CD14-positive monocyte (primary cell): ENCODE data around the gene TRIM62. TPM values are rescaled to one million over a fixed set of nuclear protein-coding genes. Genes with fewer than 3 reads are reported as not detected.

ENCODE experiments used
- DNase-seq, 3 donors: peaks; one replicate each; pipeline ENCODE4 v3.0.0-alpha.2; 2011 to 2022
- H2AFZ ChIP-seq: 2 replicates; pipeline ENCODE4 v1.6.0; 2012; ENCODE audit warnings: mild to moderate bottlenecking, low read depth, low read length, inconsistent platforms; ENCODE audit not compliant: insufficient read depth, poor library complexity, severe bottlenecking
- H3K27ac ChIP-seq, 2 donors: 1 replicate in 1 of 2; 2 replicates in 1 of 2; pipeline ENCODE4 v1.5.1; 2012 to 2013; ENCODE audit warnings: low read length in 2 of 2, control low read depth in 1 of 2, inconsistent platforms in 1 of 2, low read depth in 1 of 2, mild to moderate bottlenecking in 1 of 2
- H3K27me3 ChIP-seq, 2 donors: one replicate each; pipeline versions ENCODE4 v1.6.0 to v1.6.1; 2011 to 2013; ENCODE audit warnings: low read length in 2 of 2; ENCODE audit not compliant: control insufficient read depth in 2 of 2, insufficient read depth in 2 of 2
- H3K36me3 ChIP-seq, 2 donors: replicated peaks in 1 of 2; 1 replicate in 1 of 2; 2 replicates in 1 of 2; pipeline versions ENCODE4 v1.5.1 to v1.6.1; 2012 to 2013; ENCODE audit warnings: low read length in 2 of 2, control low read depth in 1 of 2, inconsistent platforms in 1 of 2, mild to moderate bottlenecking in 1 of 2; ENCODE audit not compliant: insufficient read depth in 2 of 2, control insufficient read depth in 1 of 2
- H3K4me1 ChIP-seq, 2 donors: 1 replicate in 1 of 2; 2 replicates in 1 of 2; pipeline versions ENCODE4 v1.5.1 to v1.6.1; 2012 to 2013; ENCODE audit warnings: low read length in 2 of 2, control low read depth in 1 of 2, inconsistent platforms in 1 of 2, mild to moderate bottlenecking in 1 of 2, moderate library complexity in 1 of 2; ENCODE audit not compliant: insufficient read depth in 2 of 2, control insufficient read depth in 1 of 2
- H3K4me2 ChIP-seq: replicated peaks from 2 replicates; pipeline ENCODE3; 2012; ENCODE audit warnings: low read length, moderate library complexity, mild to moderate bottlenecking; ENCODE audit not compliant: poor library complexity, severe bottlenecking; ENCODE audit errors: extremely low read depth
- H3K4me3 ChIP-seq, 3 experiments: fragments of 200-600 bp in 1 of 3; sonication (generic) in 1 of 3; replicated peaks in 1 of 3; 1 replicate in 2 of 3; 2 replicates in 1 of 3; pipeline ENCODE4 v1.5.1; 2011 to 2013; ENCODE audit warnings: low read length in 3 of 3, mild to moderate bottlenecking in 3 of 3, control low read depth in 2 of 3, low read depth in 2 of 3, inconsistent platforms in 1 of 3, moderate library complexity in 1 of 3
- H3K79me2 ChIP-seq: 2 replicates; pipeline ENCODE4 v1.6.0; 2012; ENCODE audit warnings: mild to moderate bottlenecking, control low read depth, inconsistent platforms, low read length, moderate library complexity; ENCODE audit not compliant: insufficient read depth
- H3K9ac ChIP-seq: 2 replicates; pipeline ENCODE4 v1.6.0; 2017; ENCODE audit warnings: low read length, mild to moderate bottlenecking; ENCODE audit not compliant: insufficient read depth, poor library complexity, severe bottlenecking
- H3K9me3 ChIP-seq, 2 donors: replicated peaks in 1 of 2; 1 replicate in 1 of 2; 2 replicates in 1 of 2; pipeline versions ENCODE4 v1.5.1 to v1.6.1; 2012 to 2013; ENCODE audit warnings: low read length in 2 of 2, control low read depth in 1 of 2; ENCODE audit not compliant: control insufficient read depth in 1 of 2, insufficient read depth in 1 of 2
- H4K20me1 ChIP-seq: 2 replicates; pipeline ENCODE4 v1.6.0; 2012; ENCODE audit warnings: mild to moderate bottlenecking, low read length, control low read depth, moderate library complexity; ENCODE audit not compliant: insufficient read depth
- H3K27ac Mint-ChIP-seq, 7 donors: one replicate each; pipeline ENCODE4 v1.8.0; 2020; ENCODE audit warnings: mild to moderate bottlenecking in 7 of 7, mixed read lengths in 7 of 7, moderate library complexity in 6 of 7, inconsistent platforms in 2 of 7
- H3K27me3 Mint-ChIP-seq, 3 donors: one replicate each; pipeline ENCODE4 v1.8.0; 2021 to 2022; ENCODE audit warnings: low read depth in 3 of 3, mild to moderate bottlenecking in 3 of 3, mixed read lengths in 3 of 3, moderate library complexity in 3 of 3, inconsistent platforms in 1 of 3
- H3K36me3 Mint-ChIP-seq, 2 donors: one replicate each; pipeline ENCODE4 v1.8.0; 2020; ENCODE audit warnings: mixed read lengths in 2 of 2, inconsistent platforms in 1 of 2, mild to moderate bottlenecking in 1 of 2
- H3K4me1 Mint-ChIP-seq: one replicate; pipeline ENCODE4 v1.8.0; 2020; ENCODE audit warnings: mild to moderate bottlenecking, mixed read lengths
- H3K4me3 Mint-ChIP-seq, 2 donors: one replicate each; pipeline ENCODE4 v1.8.0; 2020; ENCODE audit warnings: mild to moderate bottlenecking in 2 of 2, mixed read lengths in 2 of 2, moderate library complexity in 1 of 2
- H3K9me3 Mint-ChIP-seq, 7 donors: one replicate each; pipeline ENCODE4 v1.8.0; 2020 to 2022; ENCODE audit warnings: mixed read lengths in 7 of 7, mild to moderate bottlenecking in 6 of 7, moderate library complexity in 6 of 7, inconsistent platforms in 2 of 7
- WGBS: methylation state at CpG from one replicate; pipeline ENCODE4 v1.1.5; 2013; ENCODE audit warnings: missing lambda C conversion rate; ENCODE audit not compliant: insufficient coverage; 5-methylcytosine and 5-hydroxymethylcytosine counted together
- intact Hi-C, 2 donors: fragments of 100-400 bp; cut with micrococcal nuclease; formaldehyde crosslinking; loops; one replicate each; pipeline versions ENCODE4 v1.15.0 to v1.15.1; 2023
- polyA plus RNA-seq, 3 donors: library from polyadenylated mRNA; depleted of rRNA in 1 of 3; unstranded in 2 of 3; stranded (reverse) in 1 of 3; fragments of 300-500 nt in 2 of 3; fragments of >200 nt in 1 of 3; fragmentation: Illumina TruSeq in 2 of 3; gene quantifications; 1 replicate in 2 of 3; 2 replicates in 1 of 3; pipeline ENCODE4 v1.2.3, GENCODE V29; 2012 to 2021
- TF ChIP-seq, protein P1 (sequence below): fragments of 200-600 bp; IDR thresholded peaks from one replicate; pipeline ENCODE4 v1.8.0; 2022; ENCODE audit warnings: antibody characterized with exemption, mild to moderate bottlenecking

TRIM62 gene
- polyA plus RNA-seq, 3 donors: 1.7 to 8.1 (median 2.1) TPM

DNA sequence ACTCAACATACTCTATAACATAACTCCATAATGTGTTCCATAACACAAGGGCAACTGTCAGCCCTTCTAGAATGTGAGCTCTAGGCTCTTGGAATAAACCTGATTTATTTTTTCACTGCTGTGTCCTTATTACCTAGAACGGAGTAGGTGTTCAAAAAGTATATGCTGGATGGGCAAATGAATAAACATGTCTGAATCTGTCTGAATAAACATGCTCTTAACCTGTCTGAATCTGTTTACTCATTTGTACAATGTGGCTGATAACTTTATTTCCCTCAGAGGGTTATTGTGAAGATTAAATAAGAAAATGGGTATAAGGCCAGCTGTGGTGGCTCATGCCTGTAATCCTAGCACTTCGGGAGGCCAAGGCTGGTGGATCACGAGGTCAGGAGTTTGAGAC lies 58.6 kb downstream of the TRIM62 start:
- Histone ChIP-seq H3K4me1 (peaks cover 13 to 15% of the 10 kb centered on the region in 2 donors), H4K20me1 (no peaks in the 10 kb centered on the region), H3K79me2 (no peaks in the 10 kb centered on the region), H3K4me2 (no peak overlapping the region), H3K36me3 (no peaks in the 10 kb centered on the region), H3K4me3 (no peak overlapping the region), H3K27me3 (no peaks in the 10 kb centered on the region), H3K9ac (no peak overlapping the region), H2AFZ (no peak overlapping the region), H3K27ac (no peak overlapping the region), H3K9me3 (peaks cover 0 to 3% of the 10 kb centered on the region in 2 donors)
- no peak overlapping the region for H3K4me3 Mint-ChIP-seq
- DNase-seq: no peak
- TF ChIP-seq, protein P1, sequence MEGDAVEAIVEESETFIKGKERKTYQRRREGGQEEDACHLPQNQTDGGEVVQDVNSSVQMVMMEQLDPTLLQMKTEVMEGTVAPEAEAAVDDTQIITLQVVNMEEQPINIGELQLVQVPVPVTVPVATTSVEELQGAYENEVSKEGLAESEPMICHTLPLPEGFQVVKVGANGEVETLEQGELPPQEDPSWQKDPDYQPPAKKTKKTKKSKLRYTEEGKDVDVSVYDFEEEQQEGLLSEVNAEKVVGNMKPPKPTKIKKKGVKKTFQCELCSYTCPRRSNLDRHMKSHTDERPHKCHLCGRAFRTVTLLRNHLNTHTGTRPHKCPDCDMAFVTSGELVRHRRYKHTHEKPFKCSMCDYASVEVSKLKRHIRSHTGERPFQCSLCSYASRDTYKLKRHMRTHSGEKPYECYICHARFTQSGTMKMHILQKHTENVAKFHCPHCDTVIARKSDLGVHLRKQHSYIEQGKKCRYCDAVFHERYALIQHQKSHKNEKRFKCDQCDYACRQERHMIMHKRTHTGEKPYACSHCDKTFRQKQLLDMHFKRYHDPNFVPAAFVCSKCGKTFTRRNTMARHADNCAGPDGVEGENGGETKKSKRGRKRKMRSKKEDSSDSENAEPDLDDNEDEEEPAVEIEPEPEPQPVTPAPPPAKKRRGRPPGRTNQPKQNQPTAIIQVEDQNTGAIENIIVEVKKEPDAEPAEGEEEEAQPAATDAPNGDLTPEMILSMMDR: no peak
- H3K9me3 Mint-ChIP-seq: peaks cover 0 to 9% (median 5%) of the 10 kb centered on the region in 7 donors
- peaks cover 3 to 8% of the 10 kb centered on the region in 2 donors for H3K36me3 Mint-ChIP-seq
- WGBS: 100% methylated on average over 2 of the region's 3 CpGs
- intact Hi-C loops: loop anchor here in 1 of 2 donors (10.0 kb wide), 1 partner anchor 62 kb away; the partner anchor contains the start of gene TRIM62
- peaks cover 6% of the 10 kb centered on the region for H3K4me1 Mint-ChIP-seq
- H3K27ac Mint-ChIP-seq: peak overlapping the region in 1 of 7 donors; percentile 53
- H3K27me3 Mint-ChIP-seq: peaks cover 2 to 16% (median 12%) of the 10 kb centered on the region in 3 donors

DNA sequence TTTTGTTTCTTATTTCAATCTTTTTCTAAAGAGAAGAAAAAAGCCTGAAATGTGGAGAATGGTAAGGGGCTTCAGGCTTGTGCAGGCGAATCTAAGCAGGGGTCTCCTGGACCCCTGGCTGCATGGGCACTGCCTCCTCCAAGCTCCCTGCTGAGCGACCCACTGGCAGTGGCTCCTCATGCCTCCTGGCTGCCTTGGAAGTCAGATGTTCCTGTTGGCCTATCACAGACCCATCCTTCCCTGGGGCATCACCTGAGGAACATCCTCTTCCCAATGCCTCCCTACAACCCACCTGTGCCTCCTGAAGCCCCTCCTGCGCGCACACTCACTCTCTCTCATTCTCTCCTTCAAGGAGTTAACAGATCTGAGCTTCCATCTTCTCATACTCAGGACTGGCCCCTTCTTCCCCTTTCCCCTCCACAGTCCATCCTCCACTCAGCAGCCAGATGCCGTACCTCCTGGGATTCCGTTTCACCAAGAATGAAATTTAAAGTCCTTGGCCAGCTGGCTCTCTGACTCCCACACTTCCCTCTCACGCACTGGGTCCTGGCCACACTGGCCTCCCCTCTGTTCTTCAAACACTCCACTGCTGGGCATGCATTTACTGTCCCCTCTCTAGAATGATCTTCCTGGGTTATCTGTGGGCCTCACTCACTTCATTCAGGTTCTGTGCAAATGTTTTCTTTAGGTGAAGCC lies 59.2 kb downstream of the TRIM62 start:
- Mint-ChIP-seq H3K27me3 (peaks cover 2 to 16% (median 12%) of the 10 kb centered on the region in 3 donors), H3K4me3 (peak overlapping the region in 1 of 2 donors; percentile 3), H3K9me3 (peaks cover 0 to 9% (median 5%) of the 10 kb centered on the region in 7 donors), H3K4me1 (peaks cover 3% of the 10 kb centered on the region), H3K27ac (no peak overlapping the region), H3K36me3 (peaks cover 3 to 8% of the 10 kb centered on the region in 2 donors)
- Histone ChIP-seq H3K27me3 (no peaks in the 10 kb centered on the region), H3K4me3 (no peak overlapping the region), H2AFZ (no peak overlapping the region), H3K36me3 (no peaks in the 10 kb centered on the region), H3K9ac (no peak overlapping the region), H4K20me1 (no peaks in the 10 kb centered on the region), H3K27ac (no peak overlapping the region), H3K9me3 (peaks cover 0 to 3% of the 10 kb centered on the region in 2 donors), H3K4me1 (peaks cover 8 to 9% of the 10 kb centered on the region in 2 donors), H3K79me2 (no peaks in the 10 kb centered on the region), H3K4me2 (no peak overlapping the region)
- no peak for DNase-seq
- intact Hi-C loops: loop anchor here in 1 of 2 donors (10.0 kb wide), 1 partner anchor 62 kb away; the partner anchor contains the start of gene TRIM62
- TF ChIP-seq, protein P1: no peak
- WGBS: 90% methylated on average over 7 of the region's 7 CpGs
